ENCODE data around the gene EBF3. TPM values are rescaled to one million over a fixed set of nuclear protein-coding genes. Genes with fewer than 3 reads are reported as not detected.

EBF3 gene
- total and polyA plus RNA-seq, 3 donors from 2014 or later, result 4.0 to 7.6 (median 6.0) TPM

DNA sequence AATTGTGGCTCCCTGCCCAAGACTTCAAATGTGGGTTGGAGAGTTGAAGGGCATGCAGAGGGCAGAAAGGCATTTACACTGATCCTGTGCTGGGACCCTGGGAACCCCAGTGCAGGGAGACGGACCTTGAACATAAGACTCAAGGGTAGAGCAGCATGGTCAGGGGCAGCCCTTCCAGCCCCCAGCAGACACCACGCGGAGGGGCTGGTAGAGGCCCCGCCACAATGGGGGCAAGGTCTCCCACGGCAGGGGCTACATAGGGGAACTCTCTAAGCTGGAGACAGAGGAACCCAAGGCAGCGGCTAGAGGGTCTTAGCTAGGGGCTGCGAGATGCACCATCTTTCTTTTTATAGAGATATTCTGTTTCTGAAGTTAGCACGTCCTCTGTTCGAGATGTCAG, 45.2 kb upstream of the EBF3 start:
- 88 to 96% methylated on average over 4 to 9 of the region's 9 CpGs for WGBS, 2 donors
- Histone ChIP-seq H3K36me3 (ENCODE audit: low read depth, missing control alignments) (no peaks in the 10 kb centered on the region), H3K4me3 (no peak overlapping the region), H3K27me3 (no peaks in the 10 kb centered on the region), H3K9me3 (no peaks in the 10 kb centered on the region), H3K4me1 (no peaks in the 10 kb centered on the region), H3K27ac (no peak overlapping the region)
- TF ChIP-seq, protein P1, sequence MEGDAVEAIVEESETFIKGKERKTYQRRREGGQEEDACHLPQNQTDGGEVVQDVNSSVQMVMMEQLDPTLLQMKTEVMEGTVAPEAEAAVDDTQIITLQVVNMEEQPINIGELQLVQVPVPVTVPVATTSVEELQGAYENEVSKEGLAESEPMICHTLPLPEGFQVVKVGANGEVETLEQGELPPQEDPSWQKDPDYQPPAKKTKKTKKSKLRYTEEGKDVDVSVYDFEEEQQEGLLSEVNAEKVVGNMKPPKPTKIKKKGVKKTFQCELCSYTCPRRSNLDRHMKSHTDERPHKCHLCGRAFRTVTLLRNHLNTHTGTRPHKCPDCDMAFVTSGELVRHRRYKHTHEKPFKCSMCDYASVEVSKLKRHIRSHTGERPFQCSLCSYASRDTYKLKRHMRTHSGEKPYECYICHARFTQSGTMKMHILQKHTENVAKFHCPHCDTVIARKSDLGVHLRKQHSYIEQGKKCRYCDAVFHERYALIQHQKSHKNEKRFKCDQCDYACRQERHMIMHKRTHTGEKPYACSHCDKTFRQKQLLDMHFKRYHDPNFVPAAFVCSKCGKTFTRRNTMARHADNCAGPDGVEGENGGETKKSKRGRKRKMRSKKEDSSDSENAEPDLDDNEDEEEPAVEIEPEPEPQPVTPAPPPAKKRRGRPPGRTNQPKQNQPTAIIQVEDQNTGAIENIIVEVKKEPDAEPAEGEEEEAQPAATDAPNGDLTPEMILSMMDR (IDR thresholded peaks at IDR 0.05), result no peak
- no peak for TF ChIP-seq POLR2A (IDR thresholded peaks at IDR 0.05)
- no peak for DNase-seq
- intact Hi-C loops (cut with DNase I; ENCODE audit: low total_unique reads), result no loop called here

DNA sequence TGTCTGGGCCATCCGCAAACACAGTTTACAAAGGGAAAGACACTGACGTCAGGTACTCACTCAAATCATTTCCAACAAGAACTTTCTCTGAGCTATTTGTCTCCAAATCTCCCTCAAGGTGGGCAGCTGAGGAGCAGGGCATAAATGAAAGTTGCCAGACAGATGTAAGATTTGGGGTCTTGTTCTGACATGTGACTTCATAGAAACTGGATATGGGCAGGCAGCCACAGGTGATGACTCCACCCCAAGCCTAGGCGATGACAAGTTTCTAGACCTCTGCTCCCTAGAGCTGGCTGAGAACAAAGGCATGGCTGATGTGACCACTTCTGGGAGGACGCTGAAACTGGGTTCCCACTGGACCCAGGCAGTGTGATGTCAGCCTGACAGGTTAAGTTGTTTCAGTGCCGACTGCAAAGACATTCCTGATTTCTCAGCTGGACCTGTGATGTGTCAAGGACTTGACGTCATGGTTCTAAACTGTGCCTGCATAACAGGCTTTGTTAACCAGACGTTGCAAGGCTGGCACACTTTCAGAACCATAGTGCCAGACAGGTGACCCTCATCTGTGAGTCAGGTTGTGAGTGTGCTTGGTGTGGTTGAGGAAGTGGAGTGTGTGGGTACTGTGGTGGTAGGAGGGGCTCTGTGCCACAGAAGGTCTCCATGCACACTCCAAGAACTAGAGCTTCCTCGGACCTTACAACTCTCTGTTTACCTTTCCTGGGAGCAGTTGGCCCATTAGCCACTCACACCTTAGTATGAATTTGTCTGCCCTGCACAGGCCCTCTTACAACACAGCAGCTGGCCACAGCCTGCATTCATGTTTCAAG, 39.9 kb upstream of the EBF3 start:
- intact Hi-C loops (cut with DNase I; ENCODE audit: low total_unique reads), result no loop called here
- Histone ChIP-seq H3K4me3 (no peak overlapping the region), H3K27me3 (no peaks in the 10 kb centered on the region), H3K27ac (no peak overlapping the region), H3K36me3 (ENCODE audit: low read depth, missing control alignments) (no peaks in the 10 kb centered on the region), H3K4me1 (no peaks in the 10 kb centered on the region), H3K9me3 (no peaks in the 10 kb centered on the region)
- WGBS, 2 donors, result 86 to 87% methylated on average over 6 to 8 of the region's 8 CpGs
- TF ChIP-seq, protein P1 (IDR thresholded peaks at IDR 0.05), result no peak
- no peak for TF ChIP-seq POLR2A (IDR thresholded peaks at IDR 0.05)
- no peak for DNase-seq

DNA sequence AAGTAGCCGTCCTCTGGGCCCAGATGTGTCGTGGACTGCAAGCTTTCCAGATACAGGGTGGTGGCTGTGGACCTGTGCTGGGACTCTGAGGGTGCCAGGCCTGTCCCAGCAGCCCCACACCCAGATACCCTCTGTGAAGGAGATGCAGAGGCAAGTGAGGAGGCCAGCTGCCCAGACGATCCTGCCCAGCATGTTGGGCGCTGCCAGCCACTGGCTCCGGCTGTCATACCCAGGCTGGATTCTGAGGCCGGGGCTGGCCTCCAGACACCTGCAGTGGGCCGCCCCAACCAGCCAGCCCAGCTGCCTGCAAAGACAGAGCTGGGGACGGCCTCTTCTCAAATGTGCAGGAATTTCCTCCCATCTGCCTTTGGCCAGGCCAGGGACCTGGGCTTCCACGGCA, 39.1 kb upstream of the EBF3 start:
- Histone ChIP-seq H3K36me3 (ENCODE audit: low read depth, missing control alignments) (no peaks in the 10 kb centered on the region), H3K4me1 (no peaks in the 10 kb centered on the region), H3K27ac (no peak overlapping the region), H3K27me3 (no peaks in the 10 kb centered on the region), H3K4me3 (no peak overlapping the region), H3K9me3 (no peaks in the 10 kb centered on the region)
- intact Hi-C loops (cut with DNase I; ENCODE audit: low total_unique reads), result no loop called here
- DNase-seq, result no peak
- no peak for TF ChIP-seq POLR2A (IDR thresholded peaks at IDR 0.05)
- TF ChIP-seq, protein P1 (IDR thresholded peaks at IDR 0.05), result no peak
- 81 to 90% methylated on average over 9 of the region's 9 CpGs for WGBS, 2 donors

DNA sequence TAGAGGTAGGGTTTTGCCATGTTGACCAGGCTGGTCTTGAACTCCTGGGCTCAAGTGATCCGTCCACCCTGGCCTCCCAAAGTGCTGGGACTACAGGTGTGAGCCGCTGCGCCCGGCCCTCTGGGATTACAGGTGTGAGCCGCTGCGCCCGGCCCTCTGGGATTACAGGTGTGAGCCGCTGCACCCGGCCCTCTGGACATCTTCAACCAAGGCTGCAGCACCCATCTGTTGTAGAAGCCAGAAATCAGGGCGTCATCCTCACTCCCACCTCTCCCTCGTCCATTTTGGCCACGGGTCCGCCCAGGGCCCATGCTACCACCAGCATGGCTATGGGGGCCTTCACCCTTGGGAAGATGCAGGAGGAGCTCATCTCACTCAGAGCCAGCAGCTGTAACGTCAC, 38.5 kb upstream of the EBF3 start:
- WGBS, 2 donors, result 88 to 93% methylated on average over 10 to 14 of the region's 14 CpGs

More for the DNA sequence above, 38.5 kb upstream of the EBF3 start:
- no peak overlapping the region for H3K4me3 ChIP-seq
- intact Hi-C loops (cut with DNase I; ENCODE audit: low total_unique reads), result no loop called here
- TF ChIP-seq POLR2A (IDR thresholded peaks at IDR 0.05), result no peak
- TF ChIP-seq, protein P1 (IDR thresholded peaks at IDR 0.05), result no peak
- no peaks in the 10 kb centered on the region for H3K27me3 ChIP-seq
- no peaks in the 10 kb centered on the region for H3K4me1 ChIP-seq
- no peaks in the 10 kb centered on the region for H3K36me3 ChIP-seq (ENCODE audit: low read depth, missing control alignments)
- no peak for DNase-seq
- H3K27ac ChIP-seq, result no peak overlapping the region
- H3K9me3 ChIP-seq, result no peaks in the 10 kb centered on the region
